Neutrophil (primary cell): ENCODE measurements around the gene ZNF541.

ENCODE experiments used
- H3K27ac ChIP-seq: fragments of 200-600 bp; sonication (generic); 2 replicates; pipeline ENCODE4 v1.5.1; 2016; ENCODE audit warnings: mild to moderate bottlenecking, moderate library complexity
- H3K27me3 ChIP-seq: fragments of 200-600 bp; sonication (generic); 2 replicates; pipeline ENCODE4 v1.6.0; 2016; ENCODE audit warnings: mild to moderate bottlenecking
- H3K36me3 ChIP-seq: fragments of 200-600 bp; sonication (generic); 2 replicates; pipeline ENCODE4 v1.5.1; 2017
- H3K4me1 ChIP-seq, 2 experiments: fragments of 200-600 bp in 1 of 2; sonication (generic) in 1 of 2; 1 replicate in 1 of 2; 2 replicates in 1 of 2; pipeline versions ENCODE4 v1.5.1 to v1.6.1; 2013 to 2016; ENCODE audit warnings: low read depth in 1 of 2, low read length in 1 of 2, mild to moderate bottlenecking in 1 of 2, moderate library complexity in 1 of 2; ENCODE audit not compliant: control insufficient read depth in 1 of 2, insufficient read depth in 1 of 2
- H3K4me3 ChIP-seq, 2 experiments: fragments of 200-600 bp in 1 of 2; sonication (generic) in 1 of 2; 1 replicate in 1 of 2; 2 replicates in 1 of 2; pipeline ENCODE4 v1.5.1; 2013 to 2016; ENCODE audit warnings: low read depth in 1 of 2, low read length in 1 of 2, mild to moderate bottlenecking in 1 of 2, moderate library complexity in 1 of 2
- H3K9me3 ChIP-seq: fragments of 200-600 bp; sonication (generic); 2 replicates; pipeline ENCODE4 v1.5.1; 2016
- TF ChIP-seq, protein P1 (sequence below): fragments of 200-600 bp; sonication (generic); IDR thresholded peaks from 2 replicates; pipeline ENCODE4 v1.5.1; 2016; ENCODE audit warnings: antibody characterized with exemption

ZNF541 gene

DNA sequence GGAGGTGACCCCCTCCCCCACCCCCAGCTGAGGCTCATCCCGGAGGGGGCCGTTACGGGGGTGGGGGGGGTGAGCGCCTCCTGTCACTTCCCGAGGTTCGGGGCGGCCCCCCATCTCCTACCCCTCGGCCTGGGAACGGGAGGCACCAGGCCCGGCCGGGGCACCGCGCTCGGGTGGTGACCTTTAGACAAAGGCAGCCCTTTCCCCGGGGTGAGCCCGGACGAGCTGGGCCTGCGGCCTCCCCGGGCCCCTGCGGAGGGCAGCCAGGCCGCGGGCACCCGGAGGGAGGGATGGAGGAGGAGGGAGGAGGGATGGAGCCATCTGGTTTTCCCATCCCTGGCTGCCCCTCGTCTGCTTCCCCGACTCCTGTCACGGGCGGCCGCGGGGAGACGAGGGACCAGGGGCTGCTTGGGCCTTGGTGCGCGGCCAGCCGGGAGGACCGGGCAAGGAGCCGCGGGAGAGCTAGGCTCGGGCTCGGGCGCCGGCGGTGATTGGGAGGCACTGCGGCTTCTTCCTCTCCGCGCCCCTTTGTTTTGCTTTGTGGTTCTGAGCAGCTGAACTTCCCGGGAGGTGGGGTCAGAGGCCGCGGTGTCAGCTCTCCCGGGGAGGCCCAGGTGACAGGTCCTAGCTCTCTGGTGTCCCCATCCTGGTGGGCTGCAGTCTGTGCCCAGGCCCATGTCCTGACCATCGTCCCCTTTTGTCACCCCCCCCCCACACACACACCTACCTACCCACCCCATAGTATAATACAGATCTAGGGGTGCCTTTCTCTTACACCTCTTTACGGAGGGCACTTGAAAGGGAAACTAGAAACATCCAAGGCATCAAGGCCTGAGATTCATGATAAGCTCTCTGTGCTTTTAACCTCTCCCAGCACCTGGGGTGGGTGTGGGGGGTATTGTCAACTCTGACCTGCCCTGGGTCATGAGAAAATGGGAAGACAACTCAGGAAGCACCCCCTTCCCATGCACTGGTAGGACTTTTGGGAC lies 37.3 kb upstream of the ZNF541 start:
- no peaks in the 10 kb centered on the region for H3K36me3 ChIP-seq
- TF ChIP-seq, protein P1, sequence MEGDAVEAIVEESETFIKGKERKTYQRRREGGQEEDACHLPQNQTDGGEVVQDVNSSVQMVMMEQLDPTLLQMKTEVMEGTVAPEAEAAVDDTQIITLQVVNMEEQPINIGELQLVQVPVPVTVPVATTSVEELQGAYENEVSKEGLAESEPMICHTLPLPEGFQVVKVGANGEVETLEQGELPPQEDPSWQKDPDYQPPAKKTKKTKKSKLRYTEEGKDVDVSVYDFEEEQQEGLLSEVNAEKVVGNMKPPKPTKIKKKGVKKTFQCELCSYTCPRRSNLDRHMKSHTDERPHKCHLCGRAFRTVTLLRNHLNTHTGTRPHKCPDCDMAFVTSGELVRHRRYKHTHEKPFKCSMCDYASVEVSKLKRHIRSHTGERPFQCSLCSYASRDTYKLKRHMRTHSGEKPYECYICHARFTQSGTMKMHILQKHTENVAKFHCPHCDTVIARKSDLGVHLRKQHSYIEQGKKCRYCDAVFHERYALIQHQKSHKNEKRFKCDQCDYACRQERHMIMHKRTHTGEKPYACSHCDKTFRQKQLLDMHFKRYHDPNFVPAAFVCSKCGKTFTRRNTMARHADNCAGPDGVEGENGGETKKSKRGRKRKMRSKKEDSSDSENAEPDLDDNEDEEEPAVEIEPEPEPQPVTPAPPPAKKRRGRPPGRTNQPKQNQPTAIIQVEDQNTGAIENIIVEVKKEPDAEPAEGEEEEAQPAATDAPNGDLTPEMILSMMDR: no peak
- peaks cover 7% of the 10 kb centered on the region for H3K27me3 ChIP-seq
- peaks cover 32 to 35% of the 10 kb centered on the region in 2 experiments for H3K4me1 ChIP-seq
- H3K9me3 ChIP-seq: no peaks in the 10 kb centered on the region
- peak overlapping the region; percentile 94 to 96 for H3K4me3 ChIP-seq
- H3K27ac ChIP-seq: peak overlapping the region; percentile 89

GRCh38 chr19:47608969-47609905 lies 36.3 kb upstream of the ZNF541 start, which contains the start of gene BICRA:
BICRA (plus strand) TSS chr19:47609134; CDS start chr19:47673575, 64,441 bp downstream.
- H3K36me3 ChIP-seq: no peaks in the 10 kb centered on the region
- H3K27ac ChIP-seq: peak within 1 kb of the TSS; percentile 89
- TF ChIP-seq, protein P1: no peak
- peak within 1 kb of the TSS; percentile 94 to 96 for H3K4me3 ChIP-seq
- H3K27me3 ChIP-seq: peaks cover 16% of the 10 kb centered on the region
- H3K4me1 ChIP-seq: peaks cover 32 to 35% of the 10 kb centered on the region in 2 experiments
- H3K9me3 ChIP-seq: no peaks in the 10 kb centered on the region

DNA sequence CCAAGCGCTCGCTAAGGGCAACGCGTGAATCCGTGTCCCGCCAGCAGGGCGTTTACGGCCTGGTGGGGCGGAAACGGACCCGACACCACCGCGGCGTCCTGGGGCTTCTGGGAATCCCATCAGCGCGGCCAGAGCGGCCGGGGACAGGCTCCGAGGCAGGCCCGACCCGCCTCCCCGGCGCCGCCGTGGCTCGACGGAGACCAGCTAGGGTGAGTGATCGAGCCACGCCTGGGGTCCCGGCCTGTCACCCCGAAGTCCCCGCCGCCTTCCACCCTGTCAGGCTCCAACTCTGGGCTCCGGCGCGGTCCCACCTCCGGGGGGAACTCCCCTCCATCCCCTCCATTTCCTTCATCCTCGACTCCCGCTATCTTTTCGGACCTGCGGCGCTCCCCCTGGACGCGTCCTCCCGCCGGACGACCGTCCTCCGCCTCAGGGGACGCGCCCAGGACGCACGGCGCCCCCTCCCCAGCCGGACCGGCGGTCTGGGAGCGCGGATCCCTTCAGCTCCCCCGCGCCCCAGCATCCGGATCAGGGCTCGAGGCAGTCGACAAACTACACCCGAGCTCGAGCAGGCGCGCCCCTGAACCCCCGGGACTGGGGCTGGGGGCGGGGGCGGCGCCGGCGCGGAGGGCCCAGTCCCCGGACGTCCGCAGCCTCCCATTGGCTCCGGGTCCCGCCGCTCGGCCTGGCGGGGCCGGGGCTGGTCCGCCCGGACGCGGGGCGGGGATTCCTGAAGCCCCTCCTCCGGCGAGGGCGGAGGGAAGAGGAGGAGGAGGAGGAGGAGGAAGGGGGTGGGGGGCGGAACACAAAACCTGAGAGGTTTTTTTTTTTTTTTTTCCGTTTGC lies 35.3 kb upstream of the ZNF541 start:
- H3K4me3 ChIP-seq: peak overlapping the region; percentile 94 to 96
- H3K27me3 ChIP-seq: peaks cover 26% of the 10 kb centered on the region
- H3K36me3 ChIP-seq: no peaks in the 10 kb centered on the region
- peaks cover 32 to 35% of the 10 kb centered on the region in 2 experiments for H3K4me1 ChIP-seq
- H3K27ac ChIP-seq: peak overlapping the region; percentile 89
- TF ChIP-seq, protein P1: no peak
- no peaks in the 10 kb centered on the region for H3K9me3 ChIP-seq

- peaks cover 32% of the 10 kb centered on the region for H3K27me3 ChIP-seq
- H3K9me3 ChIP-seq: no peaks in the 10 kb centered on the region
- H3K36me3 ChIP-seq: no peaks in the 10 kb centered on the region
- peak overlapping the region; percentile 89 for H3K27ac ChIP-seq
- TF ChIP-seq, protein P1: no peak
- peak overlapping the region; percentile 94 to 96 for H3K4me3 ChIP-seq
- H3K4me1 ChIP-seq: peaks cover 32 to 35% of the 10 kb centered on the region in 2 experiments
These were observed 34.7 kb upstream of the ZNF541 start for GRCh38 chr19:47607564-47608073.
